Suppressor macrophage treated with lipopolysaccharide for 4 hours (primary cell): ENCODE data around the gene RBCK1.
A peak's percentile ranks its signal among the peaks of the same experiment; 100 is the strongest.
"Not testable (repeated sequence)": the region's sequence is repeated elsewhere in the genome, so short reads cannot be mapped to it uniquely, and the experiment has no call there.

ENCODE experiments used
- DNase-seq: peaks from one replicate; pipeline ENCODE4 v3.0.0-alpha.2; 2020

Gene RBCK1

DNA sequence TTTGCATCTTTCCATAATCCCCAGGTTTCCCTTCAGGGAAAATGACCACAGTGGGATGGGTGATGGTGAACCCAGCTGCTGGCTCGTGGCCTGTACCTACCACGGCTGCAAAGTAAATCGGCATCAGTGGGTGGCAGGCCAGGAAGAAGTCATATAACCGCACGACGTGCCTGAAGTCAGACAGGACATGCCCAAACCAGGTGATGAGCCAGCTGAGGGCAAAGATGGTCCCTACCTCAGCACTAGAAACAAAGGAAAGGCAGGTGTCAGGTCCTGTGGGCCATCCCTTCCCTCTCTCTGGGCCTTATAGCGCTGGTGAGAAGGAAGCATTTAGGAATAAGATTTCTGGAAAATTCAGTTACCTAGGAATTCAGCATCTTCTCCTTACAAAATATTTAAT lies 32.0 kb downstream of the RBCK1 start:
- no peak for DNase-seq

DNA sequence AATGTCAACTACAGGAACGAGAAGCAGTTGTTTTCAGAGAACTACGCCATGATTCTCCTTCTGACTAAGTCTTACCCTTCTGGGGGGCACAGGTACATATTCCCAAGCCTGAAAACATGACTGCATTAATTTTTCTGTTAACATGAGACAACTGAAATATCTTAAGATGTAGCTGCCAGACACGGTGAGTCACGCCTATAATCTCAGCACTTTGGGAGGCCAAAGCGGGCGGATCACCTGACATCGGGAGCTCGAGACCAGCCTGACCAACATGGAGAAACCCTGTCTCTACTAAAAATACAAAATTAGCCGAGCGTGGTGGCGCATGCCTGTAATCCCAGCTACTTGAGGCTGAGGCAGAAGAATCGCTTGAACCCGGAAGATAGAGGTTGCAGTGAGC lies 32.5 kb downstream of the RBCK1 start:
- no peak for DNase-seq

- no peak for DNase-seq
Observed at GRCh38 chr20:443223-443775, 35.2 kb downstream of the RBCK1 start.

- no peak for DNase-seq
Observed at GRCh38 chr20:444117-444516, 36.0 kb downstream of the RBCK1 start.

DNA sequence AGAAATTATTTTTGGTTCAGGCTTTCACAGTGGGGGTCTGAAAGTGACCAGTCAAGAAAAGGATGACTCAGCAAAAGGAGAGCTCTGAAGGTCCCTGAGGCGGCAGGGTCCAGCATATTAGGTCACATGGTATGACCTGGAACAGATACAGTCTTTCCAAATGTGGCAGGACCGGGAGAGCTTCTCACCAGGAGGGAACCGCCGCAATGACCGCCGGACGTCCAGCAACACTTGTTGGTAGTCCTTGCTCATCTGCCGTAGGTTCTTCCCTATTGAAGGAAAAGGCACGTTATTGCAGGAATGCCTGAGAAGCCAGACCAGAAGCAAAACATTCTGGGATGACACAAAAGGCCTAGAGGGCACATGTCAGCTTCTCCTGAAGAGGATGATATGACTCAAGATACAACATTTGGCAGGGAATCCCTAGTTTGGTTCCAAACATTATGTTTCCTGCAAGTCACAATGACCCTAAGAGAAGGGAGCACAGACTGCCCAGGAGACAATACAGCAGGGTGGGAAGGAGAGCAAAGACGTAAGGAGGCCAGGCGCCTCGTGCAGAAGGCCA lies 36.8 kb downstream of the RBCK1 start:
- DNase-seq, result no peak

DNA sequence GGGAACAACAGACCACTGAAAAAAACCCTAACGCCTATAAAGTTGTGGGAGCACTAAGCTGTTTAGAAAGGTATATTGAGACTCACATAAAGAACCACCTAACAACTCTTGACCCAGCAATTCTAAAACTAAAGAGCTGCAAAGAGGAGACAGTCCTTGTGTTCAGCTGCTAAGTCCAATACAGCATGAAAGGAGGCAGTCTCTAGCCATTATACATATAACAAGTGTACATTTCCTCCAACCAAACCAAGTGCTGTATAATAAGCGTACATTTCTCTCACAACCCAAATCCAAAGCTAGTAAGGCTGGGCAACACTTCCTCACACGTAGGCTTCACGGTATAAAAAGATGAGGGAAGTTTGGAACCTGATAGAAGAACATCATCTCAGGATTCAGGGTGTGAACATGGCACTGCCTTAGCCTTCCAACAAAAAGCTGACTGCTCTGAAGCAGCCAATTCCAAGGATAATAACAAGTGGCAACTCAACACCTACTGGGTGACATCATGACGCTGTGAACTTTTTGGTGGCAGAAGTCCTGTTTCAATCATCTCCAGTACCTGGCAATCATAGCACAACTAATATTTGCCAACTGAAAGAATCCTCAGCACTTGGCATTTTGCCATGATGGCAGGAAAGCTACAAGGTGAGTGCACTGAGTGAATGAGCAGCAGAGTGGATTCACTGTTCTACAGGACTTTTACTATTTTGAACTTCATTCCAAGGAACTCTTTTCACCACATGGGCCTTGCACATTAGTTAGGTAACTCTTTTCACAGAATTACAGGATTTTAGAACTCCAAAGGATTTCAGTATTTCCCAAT lies 37.6 kb downstream of the RBCK1 start:
- DNase-seq, result no peak

- not testable (repeated sequence) for DNase-seq
Observed at GRCh38 chr20:452021-452420, 43.9 kb downstream of the RBCK1 start.

DNA sequence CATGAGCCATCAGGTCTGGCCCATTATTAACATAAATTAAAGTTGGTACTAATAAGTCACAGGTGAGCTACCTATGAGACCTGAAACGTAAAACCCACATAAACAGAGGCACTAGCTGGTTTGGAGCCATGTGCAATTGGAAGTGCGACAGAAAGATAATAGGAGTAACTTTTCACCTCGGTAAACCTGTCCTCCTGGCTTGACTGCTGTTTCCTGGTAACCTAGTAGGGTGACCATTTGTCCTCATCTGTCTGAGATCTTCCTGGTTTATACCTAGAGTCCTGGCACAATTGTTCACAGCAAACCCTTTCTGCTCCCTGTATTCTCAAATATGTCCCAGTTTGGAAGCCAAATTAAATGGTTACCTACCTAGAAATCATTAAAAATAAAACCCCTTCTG lies 46.9 kb downstream of the RBCK1 start:
- DNase-seq, result no peak

- DNase-seq, result peak; percentile 47
Observed at GRCh38 chr20:458776-459175, 50.7 kb downstream of the RBCK1 start.

DNA sequence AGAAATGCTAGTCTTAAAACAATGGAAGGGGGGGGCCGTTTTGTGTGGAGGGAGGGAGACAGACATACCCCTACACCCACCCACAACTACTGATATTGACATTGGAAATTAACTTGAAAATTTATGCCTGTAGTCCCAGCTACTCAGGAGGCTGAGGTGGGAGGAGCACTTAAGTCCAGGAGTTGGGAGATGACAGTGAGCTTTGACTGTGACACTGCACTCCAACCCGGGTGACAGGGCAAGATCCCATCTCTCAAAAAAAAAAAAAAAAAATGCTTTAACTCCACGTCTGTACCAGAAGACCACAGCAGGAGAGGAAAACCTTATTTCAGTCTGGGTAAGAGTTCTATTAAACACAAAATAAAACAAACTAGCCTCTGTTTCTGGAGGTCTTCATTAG lies 52.1 kb downstream of the RBCK1 start:
- DNase-seq, result no peak

- DNase-seq, result peak; percentile 48
Observed at GRCh38 chr20:460707-461106, 52.6 kb downstream of the RBCK1 start.

- DNase-seq, result peak; percentile 61
Observed at GRCh38 chr20:461254-462198, 53.4 kb downstream of the RBCK1 start.

GRCh38 chr20:462199-462991 lies 54.3 kb downstream of the RBCK1 start, which contains the start of gene TBC1D20:
Gene TBC1D20 (minus strand): TSS chr20:462533. CDS start chr20:462405, 128 bp downstream.
- peak; percentile 95 for DNase-seq

GRCh38 chr20:467755-468154 lies 59.7 kb downstream of the RBCK1 start:
- no peak for DNase-seq

GRCh38 chr20:469746-470490 lies 61.8 kb downstream of the RBCK1 start:
- DNase-seq, result no peak

GRCh38 chr20:472137-472846 lies 64.2 kb downstream of the RBCK1 start:
- no peak for DNase-seq

DNA sequence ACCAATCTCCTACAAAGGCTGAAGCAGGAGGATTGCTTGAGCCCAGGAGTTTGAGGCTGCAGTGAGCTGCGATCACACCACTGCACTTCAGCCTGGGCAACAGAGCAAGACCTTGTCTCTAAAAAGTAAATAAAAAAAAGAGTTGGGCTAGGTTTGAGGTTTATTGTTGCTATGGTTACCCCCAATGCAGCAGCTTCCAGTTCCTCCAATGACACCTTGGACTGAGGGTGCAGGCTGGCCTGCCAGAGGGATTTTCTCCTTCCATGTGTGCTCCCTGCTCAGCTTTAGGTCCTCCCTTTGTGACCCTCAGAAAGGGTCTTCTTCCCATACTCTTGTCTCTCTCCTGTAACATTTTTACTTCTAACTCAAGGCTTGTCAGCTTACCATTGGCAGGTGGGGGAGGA lies 64.8 kb downstream of the RBCK1 start:
- DNase-seq, result no peak

DNA sequence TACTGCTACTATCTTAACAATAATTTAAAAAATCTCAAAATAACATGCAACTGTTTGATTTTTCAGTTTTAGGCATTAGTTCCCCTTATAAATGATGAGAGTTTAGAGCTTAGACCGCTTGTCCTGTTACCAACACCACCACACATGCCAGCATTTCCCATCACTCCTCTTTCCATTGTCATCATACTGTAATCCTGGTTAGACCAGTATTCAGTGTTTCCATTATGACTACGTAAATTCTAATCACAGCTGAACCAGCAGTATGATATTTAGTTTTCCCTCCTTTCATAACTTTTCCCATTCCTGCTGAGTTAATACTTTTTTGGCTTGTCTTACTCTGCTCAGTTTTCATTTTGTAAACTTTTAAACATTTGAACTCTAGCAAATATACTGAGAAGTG lies 66.5 kb downstream of the RBCK1 start:
- DNase-seq, result no peak

DNA sequence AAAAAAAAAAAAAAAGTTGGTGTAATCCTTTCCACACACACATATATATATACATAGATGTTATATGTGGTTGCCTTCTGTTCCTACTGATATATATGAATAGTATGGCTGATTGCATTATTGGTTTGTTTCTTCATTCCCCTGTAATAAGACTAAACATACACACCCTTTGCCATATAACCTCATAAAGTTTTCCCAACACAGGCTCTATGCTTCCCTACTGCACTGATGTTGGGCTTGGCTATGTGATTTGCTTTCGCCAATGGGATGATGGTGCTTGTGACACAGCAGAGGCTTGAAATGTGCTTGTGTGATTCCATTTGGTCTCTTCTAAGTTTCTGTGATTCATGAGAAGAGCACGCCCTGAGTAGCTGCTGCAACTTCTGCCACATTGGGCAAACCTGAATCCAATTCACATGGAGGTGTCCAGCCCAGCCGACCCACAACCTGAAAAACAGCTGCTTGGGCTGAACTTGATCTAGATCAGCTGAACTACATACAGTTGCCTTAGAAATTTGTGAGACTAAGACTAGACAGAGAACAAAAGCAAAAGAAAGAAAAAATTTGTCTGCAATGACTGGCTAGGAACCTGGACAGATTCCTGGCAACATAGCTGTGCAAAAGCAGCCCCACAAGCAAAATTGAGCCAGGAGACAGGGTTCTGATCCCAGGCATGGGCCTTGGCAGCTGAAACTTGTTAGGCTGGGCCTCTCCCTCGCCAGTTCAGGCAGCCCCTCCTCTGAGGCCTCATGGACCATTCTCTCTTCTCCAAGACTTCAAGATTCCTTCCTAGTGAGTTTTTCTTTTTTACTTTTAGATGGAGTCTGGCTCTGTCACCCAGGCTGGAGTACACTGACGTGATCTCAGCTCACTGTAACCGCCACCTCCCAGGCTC lies 67.6 kb downstream of the RBCK1 start:
- no peak for DNase-seq
